Measurements from ENCODE around the gene VSIG1. TPM values are rescaled to one million over a fixed set of nuclear protein-coding genes. Genes with fewer than 3 reads are reported as not detected.

Gene VSIG1
- total and polyA plus RNA-seq, 2 of the 8 experiments (the other 6 are each of a cell fraction or from before 2014, with no cell fraction given) = 2.2 to 2.9 TPM

- H3K56ac ChIP-seq (replicated peaks; ENCODE audit: insufficient read length, low read depth, low read length) = no peak overlapping the region
- no peak overlapping the region for H3K18ac ChIP-seq (ENCODE audit: extremely low read depth, low read length)
- H3K27ac ChIP-seq (ENCODE audit: low read depth, low read length) = no peak overlapping the region
- no peaks in the 10 kb centered on the region for H3K79me1 ChIP-seq (ENCODE audit: low read depth, low read length)
- no peak overlapping the region for H2BK5ac ChIP-seq (ENCODE audit: low read depth, low read length)
- H3K4ac ChIP-seq (replicated peaks; ENCODE audit: insufficient read length, low read depth, low read length) = no peak overlapping the region
- no peak overlapping the region for H3K9ac ChIP-seq (replicated peaks in 1 of 4; ENCODE audit: extremely low read depth in 1 of 4, low read depth in 3 of 4, low read length in 3 of 4)
- H4K20me1 ChIP-seq (replicated peaks in 1 of 2; ENCODE audit: control insufficient read depth in 1 of 2, insufficient read depth in 2 of 2, low read length in 2 of 2) = no peaks in the 10 kb centered on the region
- no peaks in the 10 kb centered on the region for H3K79me2 ChIP-seq (ENCODE audit: control insufficient read depth in 1 of 2, insufficient read depth in 2 of 2, low read length in 2 of 2)
- no peak overlapping the region for H3K23ac ChIP-seq (ENCODE audit: insufficient read length)
- no peaks in the 10 kb centered on the region for H3K23me2 ChIP-seq (ENCODE audit: low read depth, low read length)
- H3K4me3 ChIP-seq (ENCODE audit: extremely low read depth in 1 of 4, insufficient read depth in 2 of 4, low read depth in 3 of 4, low read length in 4 of 4) = no peak overlapping the region
- DNase-seq (ENCODE audit: low read depth in 1 of 2, low spot score in 2 of 2) (no peak), FAIRE-seq (no peak)
- H3K9me3 ChIP-seq (ENCODE audit: insufficient read depth in 2 of 2, low read depth in 1 of 2, low read length in 1 of 2) = peaks cover 4 to 25% of the 10 kb centered on the region in 2 experiments; a peak in 3 of 4 replicates
- POLR2A ChIA-PET (ENCODE audit: partially characterized antibody) = no interaction called here
- H2AFZ ChIP-seq (ENCODE audit: low read length) = no peak overlapping the region
- H3K27me3 ChIP-seq (replicated peaks in 1 of 4; ENCODE audit: control insufficient read depth in 3 of 4, extremely low read depth in 1 of 4, insufficient read depth in 3 of 4, low read length in 3 of 4) = no peaks in the 10 kb centered on the region
- H4K5ac ChIP-seq (ENCODE audit: insufficient read length, low read depth, low read length) = no peak overlapping the region
- H3K4me1 ChIP-seq (replicated peaks in 1 of 4; ENCODE audit: control insufficient read depth in 3 of 4, insufficient read depth in 4 of 4, low read length in 3 of 4) = no peaks in the 10 kb centered on the region
- no peak overlapping the region for H2BK20ac ChIP-seq (ENCODE audit: low read length)
- H3K36me3 ChIP-seq (ENCODE audit: control insufficient read depth in 2 of 4, insufficient read depth in 4 of 4, low read length in 3 of 4) = no peaks in the 10 kb centered on the region
- no peak overlapping the region for H2AK5ac ChIP-seq (ENCODE audit: low read depth, low read length)
- no peak overlapping the region for H2BK15ac ChIP-seq (ENCODE audit: low read length)
- no peak overlapping the region for H3K4me2 ChIP-seq (ENCODE audit: insufficient read depth in 1 of 2, low read depth in 2 of 2, low read length in 2 of 2)
- no peak overlapping the region for H2BK120ac ChIP-seq (replicated peaks; ENCODE audit: low read depth, low read length)
- TF ChIP-seq CEBPB (IDR thresholded peaks at IDR 0.05; ENCODE audit: low read depth, low read length) (no peak), CREB1 (IDR thresholded peaks at IDR 0.05) (no peak), SAP30 (IDR thresholded peaks at IDR 0.05; ENCODE audit: insufficient read depth, insufficient replicate concordance, low read length) (no peak), CTBP2 (IDR thresholded peaks at IDR 0.05; ENCODE audit: borderline replicate concordance, insufficient read depth, insufficient read length, low read length) (no peak), SP2 (IDR thresholded peaks at IDR 0.05; ENCODE audit: low read length) (no peak), SIN3A (conservative IDR thresholded peaks at IDR 0.05 in 1 of 2, IDR thresholded peaks at IDR 0.05 in 1 of 2; ENCODE audit: low read depth in 1 of 2, low read length in 2 of 2) (no peak), RNF2 (IDR thresholded peaks at IDR 0.05; ENCODE audit: borderline replicate concordance, low read depth, low read length, missing control alignments, poor library complexity, severe bottlenecking) (no peak), GTF2F1 (IDR thresholded peaks at IDR 0.05; ENCODE audit: borderline replicate concordance, low read depth, low read length) (no peak), ATF2 (IDR thresholded peaks at IDR 0.05; ENCODE audit: low read length) (no peak)
- WGBS, 2 experiments (ENCODE audit: extremely low coverage in 1 of 2, insufficient coverage in 1 of 2, insufficient read length in 1 of 2, insufficient replicate concordance in 2 of 2, low coverage in 1 of 2, low lambda C conversion rate in 2 of 2, missing lambda C conversion rate in 1 of 2) = 33% methylated on average over 1 of the region's 2 CpGs; no CpG with 5 or more reads in 1 of the 2 experiments
- no peak overlapping the region for H4K91ac ChIP-seq (replicated peaks; ENCODE audit: insufficient read length, low read length)
- no peak overlapping the region for H3K14ac ChIP-seq (ENCODE audit: insufficient read length)
- no peak overlapping the region for H4K8ac ChIP-seq (ENCODE audit: extremely low read depth, insufficient read depth, low read length)
- CTCF ChIA-PET (ENCODE audit: partially characterized antibody) = interaction anchor here (1.0 to 1.4 kb wide), 3 partner anchors 21 to 210 kb away, joined by 3 to 4 read pairs (median 3); no protein-coding TSS in a partner anchor
- no peak overlapping the region for H2BK12ac ChIP-seq (ENCODE audit: low read depth, low read length)
These were observed 44.1 kb upstream of the VSIG1 start for GRCh38 chrX:108000751-108001150.
